HG03432 (cell line): ENCODE results near the gene SEMA6A.

Experiments used
- ATAC-seq: cut with Tn5 transposase; IDR thresholded peaks from one replicate; pipeline ENCODE4 v1.9.1; 2021; ENCODE audit warnings: mild to moderate bottlenecking, moderate library complexity; ENCODE audit not compliant: unreplicated experiment

Gene SEMA6A

GRCh38 chr5:116467465-116467843, 107.2 kb downstream of the SEMA6A start:
- ATAC-seq: no peak

GRCh38 chr5:116466727-116467464, 107.7 kb downstream of the SEMA6A start:
- no peak for ATAC-seq

GRCh38 chr5:116465411-116465810, 109.2 kb downstream of the SEMA6A start:
- ATAC-seq: no peak

- ATAC-seq: no peak
Measured at GRCh38 chr5:116464144-116464708, 110.4 kb downstream of the SEMA6A start.

- no peak for ATAC-seq
Measured at GRCh38 chr5:116462500-116462899, 112.1 kb downstream of the SEMA6A start.

- no peak for ATAC-seq
Measured at GRCh38 chr5:116459301-116459700, 115.3 kb downstream of the SEMA6A start.

- no peak for ATAC-seq
Measured at GRCh38 chr5:116457062-116457461, 117.6 kb downstream of the SEMA6A start.

- ATAC-seq: no peak
Measured at GRCh38 chr5:116456036-116456435, 118.6 kb downstream of the SEMA6A start.

GRCh38 chr5:116455061-116455460, 119.6 kb downstream of the SEMA6A start:
- ATAC-seq: no peak

- peak; percentile 99 for ATAC-seq
Measured at GRCh38 chr5:116454417-116454927, 120.2 kb downstream of the SEMA6A start.

GRCh38 chr5:116453988-116454411, 120.6 kb downstream of the SEMA6A start:
- no peak for ATAC-seq

GRCh38 chr5:116452774-116453368, 121.8 kb downstream of the SEMA6A start:
- no peak for ATAC-seq

GRCh38 chr5:116451905-116452450, 122.6 kb downstream of the SEMA6A start:
- no peak for ATAC-seq

- ATAC-seq: no peak
Measured at GRCh38 chr5:116451066-116451465, 123.6 kb downstream of the SEMA6A start.

- no peak for ATAC-seq
Measured at GRCh38 chr5:116449458-116449857, 125.2 kb downstream of the SEMA6A start.

GRCh38 chr5:116448870-116449427, 125.7 kb downstream of the SEMA6A start:
- ATAC-seq: no peak

- ATAC-seq: no peak
Measured at GRCh38 chr5:116448450-116448849, 126.2 kb downstream of the SEMA6A start.

- ATAC-seq: no peak
Measured at GRCh38 chr5:116446356-116447005, 128.1 kb downstream of the SEMA6A start.

- ATAC-seq: no peak
Measured at GRCh38 chr5:116445311-116445710, 129.3 kb downstream of the SEMA6A start.

- no peak for ATAC-seq
Measured at GRCh38 chr5:116444373-116445295, 130.0 kb downstream of the SEMA6A start.
